Spleen (tissue), 7 donors: ENCODE data around the gene JAZF1.

Source experiments
- CTCF ChIP-seq, 11 experiments: fragments of 200-600 bp in 7 of 11; fragments of 450-650 bp in 4 of 11; sonication (generic) in 4 of 11; IDR thresholded peaks in 8 of 11; conservative IDR thresholded peaks in 3 of 11; 1 replicate in 7 of 11; 2 replicates in 4 of 11; pipeline versions ENCODE4 v1.4.0 to v1.8.0; 2016 to 2021; ENCODE audit warnings: antibody characterized with exemption in 11 of 11, inconsistent platforms in 4 of 11, mild to moderate bottlenecking in 1 of 11
- POLR2A ChIP-seq, 3 donors: fragments of 450-650 bp; IDR thresholded peaks; one replicate each; pipeline ENCODE4 v1.5.1; 2017; ENCODE audit warnings: antibody characterized with exemption in 3 of 3, mild to moderate bottlenecking in 1 of 3
- donor health status: DM: no; HTN: no; CAD: no; lungs with moderate emphysema.
- donor health status: DM: no; HTN: no; CAD: no.
- donor health status: DM: no; HTN: no; CAD: no.

GRCh38 chr7:28136885-28137284 lies 43.7 kb downstream of the JAZF1 start:
- no peak for TF ChIP-seq CTCF (IDR thresholded peaks at IDR 0.05 in 8 of 11, conservative IDR thresholded peaks at IDR 0.05 in 3 of 11)
- TF ChIP-seq POLR2A (IDR thresholded peaks at IDR 0.05), result no peak
